GM12874 (cell line): ENCODE results near the gene XPO4.
A peak's percentile ranks its signal among the peaks of the same experiment; 100 is the strongest.

Experiments
- TF ChIP-seq, protein P1 (sequence below): IDR thresholded peaks from 2 replicates; pipeline ENCODE4 v1.5.1; 2011; ENCODE audit warnings: low read depth, mild to moderate bottlenecking, control low read depth, low read length, moderate library complexity; ENCODE audit not compliant: insufficient read depth

XPO4 gene

DNA sequence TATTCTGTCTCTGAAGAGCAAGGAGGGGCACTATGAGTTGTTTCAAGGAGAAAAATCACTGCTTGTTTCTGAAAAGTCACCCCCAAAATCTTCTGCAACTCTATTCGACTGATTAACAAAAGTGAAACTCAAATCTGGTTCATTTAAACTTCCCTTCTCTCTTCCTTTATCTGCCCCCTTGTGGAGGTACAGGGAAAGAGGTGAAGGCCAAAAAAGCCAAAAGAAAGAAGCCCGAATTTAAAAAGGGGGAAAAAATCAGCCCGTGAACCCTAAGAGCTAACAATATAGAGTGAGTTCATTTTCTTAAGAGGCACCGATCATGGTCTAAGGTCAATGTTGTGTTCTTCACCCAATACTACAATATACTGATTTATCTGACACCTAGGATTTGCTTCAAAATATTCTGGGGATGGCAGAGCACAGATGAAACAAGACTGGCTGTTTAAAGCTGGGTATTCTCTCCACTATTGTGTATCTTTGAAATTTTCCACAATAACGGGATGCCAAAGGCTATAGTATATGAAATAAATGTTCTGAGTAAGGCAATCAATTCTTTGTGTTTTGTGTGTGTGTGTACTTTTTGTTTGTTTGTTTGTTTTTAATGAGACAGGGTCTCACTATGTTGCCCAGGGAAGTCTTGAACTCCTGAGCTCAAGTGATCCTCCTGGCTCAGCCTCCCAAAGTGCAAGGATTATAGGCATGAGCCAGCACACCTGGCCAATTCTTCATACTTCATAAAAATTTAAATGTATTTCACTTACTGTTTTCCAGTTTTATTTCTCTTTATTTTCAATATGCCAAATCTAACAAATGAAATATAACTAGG, 73.8 kb downstream of the XPO4 start:
- TF ChIP-seq, protein P1, sequence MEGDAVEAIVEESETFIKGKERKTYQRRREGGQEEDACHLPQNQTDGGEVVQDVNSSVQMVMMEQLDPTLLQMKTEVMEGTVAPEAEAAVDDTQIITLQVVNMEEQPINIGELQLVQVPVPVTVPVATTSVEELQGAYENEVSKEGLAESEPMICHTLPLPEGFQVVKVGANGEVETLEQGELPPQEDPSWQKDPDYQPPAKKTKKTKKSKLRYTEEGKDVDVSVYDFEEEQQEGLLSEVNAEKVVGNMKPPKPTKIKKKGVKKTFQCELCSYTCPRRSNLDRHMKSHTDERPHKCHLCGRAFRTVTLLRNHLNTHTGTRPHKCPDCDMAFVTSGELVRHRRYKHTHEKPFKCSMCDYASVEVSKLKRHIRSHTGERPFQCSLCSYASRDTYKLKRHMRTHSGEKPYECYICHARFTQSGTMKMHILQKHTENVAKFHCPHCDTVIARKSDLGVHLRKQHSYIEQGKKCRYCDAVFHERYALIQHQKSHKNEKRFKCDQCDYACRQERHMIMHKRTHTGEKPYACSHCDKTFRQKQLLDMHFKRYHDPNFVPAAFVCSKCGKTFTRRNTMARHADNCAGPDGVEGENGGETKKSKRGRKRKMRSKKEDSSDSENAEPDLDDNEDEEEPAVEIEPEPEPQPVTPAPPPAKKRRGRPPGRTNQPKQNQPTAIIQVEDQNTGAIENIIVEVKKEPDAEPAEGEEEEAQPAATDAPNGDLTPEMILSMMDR: peak; percentile 56; the same call in 1 of the 2 replicates

DNA sequence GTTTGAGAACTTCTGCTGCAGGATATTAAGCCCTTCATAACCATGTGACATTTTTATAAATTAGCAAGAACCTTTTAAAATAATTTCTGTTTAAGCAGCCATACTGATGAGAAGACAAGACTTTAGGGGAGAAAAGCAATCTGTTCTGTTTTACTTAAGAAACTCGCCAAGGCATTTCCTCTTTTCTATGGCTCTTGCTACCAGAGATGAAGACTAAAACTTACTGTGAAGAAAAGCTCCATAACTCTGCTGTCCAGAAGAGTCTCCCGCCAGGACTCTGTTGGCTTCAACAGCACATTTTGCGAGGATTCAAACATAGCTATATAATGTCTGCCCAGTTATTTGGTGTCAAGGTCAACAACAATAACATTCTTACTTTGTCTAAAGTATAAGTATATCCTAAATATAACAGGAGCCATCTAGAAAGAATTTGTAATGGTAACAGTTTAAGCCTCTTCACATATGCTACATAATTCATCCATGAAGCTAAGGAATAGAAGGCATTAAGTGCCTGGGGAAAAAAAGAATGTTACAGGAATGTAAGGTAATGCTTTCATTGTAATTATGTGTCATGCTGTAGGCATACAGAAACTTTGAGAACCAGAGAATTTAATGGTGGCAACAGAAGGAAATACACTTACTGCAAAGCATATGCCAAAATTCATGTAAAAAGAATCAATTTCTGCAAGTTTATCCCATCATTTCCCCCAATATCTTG, 75.5 kb downstream of the XPO4 start:
- TF ChIP-seq, protein P1: no peak

DNA sequence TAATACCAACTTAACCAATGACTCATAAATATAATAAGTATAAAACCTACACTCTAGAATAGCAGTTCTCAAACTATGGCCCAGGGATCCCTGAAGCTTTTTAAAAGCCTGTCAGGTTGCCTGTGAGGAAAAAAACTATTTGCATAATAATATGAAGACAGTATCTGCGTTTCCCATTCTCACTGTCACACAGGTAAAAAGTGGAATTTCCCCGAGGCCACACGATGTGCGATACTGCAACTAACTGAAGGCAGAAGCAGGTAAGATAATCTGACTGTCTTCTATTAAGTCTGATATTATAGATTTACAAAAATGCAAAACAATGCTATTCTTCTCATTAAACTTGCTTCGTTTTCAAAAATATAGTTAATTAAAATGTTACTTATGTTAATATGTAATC, 76.2 kb downstream of the XPO4 start:
- TF ChIP-seq, protein P1: no peak

DNA sequence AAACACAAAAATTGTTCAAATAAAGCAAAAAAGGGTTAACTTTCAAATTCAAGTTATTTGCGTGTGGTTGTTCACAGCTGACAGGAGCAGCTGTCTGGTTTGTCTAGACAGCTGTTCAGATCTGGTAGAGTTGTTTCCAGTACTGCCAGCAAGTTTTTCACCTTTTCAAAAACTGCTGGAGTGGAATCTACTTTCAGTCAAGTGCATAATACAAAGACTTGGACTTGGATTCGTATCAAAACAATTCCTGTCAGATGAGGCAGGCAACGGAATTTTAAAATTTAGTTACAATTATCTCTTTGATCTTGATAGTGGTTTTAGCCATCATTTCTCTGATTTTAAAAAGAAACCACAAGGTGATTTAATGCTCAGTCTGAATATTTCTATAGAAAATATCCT, 77.1 kb downstream of the XPO4 start:
- TF ChIP-seq, protein P1: no peak

DNA sequence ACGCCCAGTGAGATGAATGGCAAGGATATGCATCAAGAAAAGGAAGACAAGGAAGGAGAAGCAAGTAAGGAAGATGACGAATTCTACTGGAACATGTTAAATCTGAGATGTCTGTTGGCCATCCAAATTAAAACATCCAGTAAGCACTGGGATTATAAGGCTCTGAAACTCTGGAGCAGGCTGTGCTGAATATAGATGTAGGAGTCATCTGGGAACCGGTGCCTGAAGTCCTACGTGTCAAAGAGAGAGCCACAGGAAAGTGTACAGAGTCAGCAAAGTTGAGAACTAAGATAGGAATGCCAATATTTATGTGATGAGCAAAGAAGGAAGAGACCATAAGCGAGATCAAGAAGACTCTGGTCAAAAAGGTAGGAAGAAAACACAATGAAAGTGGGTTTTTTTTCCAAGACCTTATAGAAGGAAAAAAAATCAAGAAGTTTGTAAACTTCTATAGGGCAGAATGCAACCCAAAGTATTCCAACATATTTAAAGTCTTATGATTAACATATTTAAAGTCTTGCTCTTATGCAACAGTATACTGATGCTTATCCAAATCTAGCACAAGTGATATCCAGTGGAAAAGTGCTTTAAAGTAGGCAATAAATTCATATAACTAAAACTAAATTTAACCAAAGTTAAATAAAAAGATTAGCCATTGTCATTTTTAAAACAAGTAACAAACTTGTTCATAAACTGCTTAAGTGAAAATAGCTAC, 77.6 kb downstream of the XPO4 start:
- TF ChIP-seq, protein P1: no peak

DNA sequence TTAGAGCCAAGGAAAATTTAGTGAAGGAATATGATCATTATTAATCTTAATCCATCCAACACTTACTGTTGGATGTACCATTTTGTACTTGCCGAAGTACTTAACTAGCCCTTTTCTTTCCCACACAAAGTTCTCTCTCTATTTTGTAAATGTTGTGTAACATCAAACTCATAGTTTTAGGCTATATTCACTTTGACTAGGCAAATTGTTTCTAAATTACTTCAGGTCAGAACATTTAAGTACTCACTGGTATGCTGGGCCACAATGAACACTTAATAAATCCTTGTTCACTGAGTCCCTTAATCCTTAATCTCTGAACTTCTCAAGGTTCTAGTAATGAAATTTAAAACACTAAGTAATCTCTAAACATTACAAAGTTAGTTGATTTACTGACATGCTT, 79.5 kb downstream of the XPO4 start:
- TF ChIP-seq, protein P1: no peak

DNA sequence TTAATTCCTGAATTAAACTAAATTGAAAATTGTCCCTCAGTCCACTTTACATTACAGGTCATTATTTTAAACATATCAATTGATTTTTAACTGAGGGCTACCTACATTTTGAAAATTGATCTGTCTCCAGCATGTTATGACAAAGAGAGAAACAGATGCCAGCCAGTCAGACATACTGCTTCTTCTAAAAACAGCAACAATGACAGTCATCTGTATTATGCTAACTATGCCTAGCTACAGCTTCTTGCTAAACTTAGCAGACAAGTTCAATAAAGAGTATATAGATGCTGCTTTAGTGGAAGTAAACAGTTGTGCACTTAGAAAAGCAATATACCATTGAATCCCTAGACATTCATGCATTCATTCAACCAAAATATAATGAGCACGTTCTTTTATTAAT, 80.1 kb downstream of the XPO4 start:
- TF ChIP-seq, protein P1: no peak
